Heart left ventricle (tissue), 13 donors: Measurements from ENCODE around the gene GPR173.

ENCODE experiments used
- POLR2A ChIP-seq, 2 donors: fragments of 450-650 bp; IDR thresholded peaks; one replicate each; pipeline ENCODE4 v1.6.1; 2017; ENCODE audit warnings: antibody characterized with exemption in 2 of 2, mild to moderate bottlenecking in 2 of 2, moderate library complexity in 2 of 2
- TF ChIP-seq, protein P1 (sequence below), 12 donors: fragments of 200-600 bp; sonication (generic) in 4 of 12; IDR thresholded peaks; one replicate each; pipeline versions ENCODE4 v1.5.0 to v1.8.0; 2018 to 2022; ENCODE audit warnings: antibody characterized with exemption in 12 of 12, mild to moderate bottlenecking in 5 of 12
- donor health status: ischemic (EF 13 %, LVEDD 7.1; RV severe dilation, severe dysfunction).
- donor health status: DM: no; HTN: yes; CAD: no.
- donor health status: DM: no; HTN: no; CAD: no.
- donor health status: ischemic (EF 25% LVEDD 6.9; RV normal size, moderate dysfunction).
- donor health status: ischemic (EF 25% LVEDD 5.7; RV mildly dilated, moderate dysfunction).
- donor health status: ischemic (EF 35%, LVEDD 5.7; RV mildly dilated, moderate dysfunction).
- donor health status: nonischemic (EF 11% LVEDD 7.7; RV severe dilation, severe dysfunction).
- donor health status: DM: yes; HTN: yes; CAD: no.
- donor health status: PGD.
- donor health status: ischemic (EF 29% LVEDD 5.4; RV normal size, mild dysfunction).
- donor health status: nonischemic (EF 23%, LVEDD 6.1; RV moderate dilation, normal function).

DNA sequence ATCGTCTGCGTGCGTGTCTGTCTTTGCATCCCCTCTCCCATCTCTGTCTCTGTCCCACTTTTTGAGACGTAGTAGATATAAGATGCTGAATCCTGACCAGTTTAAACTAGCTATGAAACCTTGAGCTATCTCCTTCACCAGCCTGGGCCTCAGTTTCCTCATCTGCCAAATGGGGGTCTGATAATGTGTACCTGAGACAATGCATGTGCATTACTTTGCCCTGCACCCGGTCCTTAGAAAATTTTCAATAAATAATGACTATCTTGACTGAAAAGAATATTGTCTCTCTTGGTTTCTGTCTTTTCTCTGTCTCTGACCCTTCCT lies 46.0 kb downstream of the GPR173 start:
- TF ChIP-seq, protein P1, sequence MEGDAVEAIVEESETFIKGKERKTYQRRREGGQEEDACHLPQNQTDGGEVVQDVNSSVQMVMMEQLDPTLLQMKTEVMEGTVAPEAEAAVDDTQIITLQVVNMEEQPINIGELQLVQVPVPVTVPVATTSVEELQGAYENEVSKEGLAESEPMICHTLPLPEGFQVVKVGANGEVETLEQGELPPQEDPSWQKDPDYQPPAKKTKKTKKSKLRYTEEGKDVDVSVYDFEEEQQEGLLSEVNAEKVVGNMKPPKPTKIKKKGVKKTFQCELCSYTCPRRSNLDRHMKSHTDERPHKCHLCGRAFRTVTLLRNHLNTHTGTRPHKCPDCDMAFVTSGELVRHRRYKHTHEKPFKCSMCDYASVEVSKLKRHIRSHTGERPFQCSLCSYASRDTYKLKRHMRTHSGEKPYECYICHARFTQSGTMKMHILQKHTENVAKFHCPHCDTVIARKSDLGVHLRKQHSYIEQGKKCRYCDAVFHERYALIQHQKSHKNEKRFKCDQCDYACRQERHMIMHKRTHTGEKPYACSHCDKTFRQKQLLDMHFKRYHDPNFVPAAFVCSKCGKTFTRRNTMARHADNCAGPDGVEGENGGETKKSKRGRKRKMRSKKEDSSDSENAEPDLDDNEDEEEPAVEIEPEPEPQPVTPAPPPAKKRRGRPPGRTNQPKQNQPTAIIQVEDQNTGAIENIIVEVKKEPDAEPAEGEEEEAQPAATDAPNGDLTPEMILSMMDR (IDR thresholded peaks at IDR 0.05): no peak
- TF ChIP-seq POLR2A (IDR thresholded peaks at IDR 0.05): no peak
